HG03460 (cell line): Measurements from ENCODE around the gene SLAMF9.

Source experiments
- ATAC-seq: cut with Tn5 transposase; IDR thresholded peaks from one replicate; pipeline ENCODE4 v1.9.1; 2021; ENCODE audit not compliant: unreplicated experiment

Gene SLAMF9

GRCh38 chr1:159977364-159978106, 23.5 kb upstream of the SLAMF9 start:
- ATAC-seq, result no peak

GRCh38 chr1:159974350-159974965, 20.4 kb upstream of the SLAMF9 start:
- ATAC-seq, result no peak

GRCh38 chr1:159973350-159973940, 19.4 kb upstream of the SLAMF9 start:
- ATAC-seq, result no peak

GRCh38 chr1:159972443-159973205, 18.6 kb upstream of the SLAMF9 start:
- no peak for ATAC-seq

GRCh38 chr1:159970932-159971342, 16.9 kb upstream of the SLAMF9 start:
- no peak for ATAC-seq

- no peak for ATAC-seq
Observed at GRCh38 chr1:159968901-159969300, 14.9 kb upstream of the SLAMF9 start.

GRCh38 chr1:159965263-159965662, 11.2 kb upstream of the SLAMF9 start:
- ATAC-seq, result no peak

GRCh38 chr1:159964144-159964543, 10.1 kb upstream of the SLAMF9 start:
- ATAC-seq, result no peak

GRCh38 chr1:159962176-159962575, 8.1 kb upstream of the SLAMF9 start:
- ATAC-seq, result no peak

GRCh38 chr1:159961636-159962035, 7.6 kb upstream of the SLAMF9 start:
- no peak for ATAC-seq

- no peak for ATAC-seq
Observed at GRCh38 chr1:159960721-159961381, 6.8 kb upstream of the SLAMF9 start.

- no peak for ATAC-seq
Observed at GRCh38 chr1:159959451-159959850, 5.4 kb upstream of the SLAMF9 start.

GRCh38 chr1:159958719-159959380, 4.8 kb upstream of the SLAMF9 start:
- ATAC-seq, result no peak

- ATAC-seq, result no peak
Observed at GRCh38 chr1:159957824-159958268, 3.8 kb upstream of the SLAMF9 start.

GRCh38 chr1:159955456-159955855, 1.4 kb upstream of the SLAMF9 start:
- no peak for ATAC-seq

GRCh38 chr1:159952932-159953331, 1.1 kb downstream of the SLAMF9 start:
- ATAC-seq, result no peak

GRCh38 chr1:159951551-159951950, 2.5 kb downstream of the SLAMF9 start:
- ATAC-seq, result no peak

- no peak for ATAC-seq
Observed at GRCh38 chr1:159951016-159951415, 3.0 kb downstream of the SLAMF9 start.

- ATAC-seq, result no peak
Observed at GRCh38 chr1:159949981-159950381, 4.1 kb downstream of the SLAMF9 start.

GRCh38 chr1:159949123-159949522, 4.9 kb downstream of the SLAMF9 start:
- no peak for ATAC-seq
